H9 (cell line): Measurements from ENCODE around the gene CADPS2. TPM values are rescaled to one million over a fixed set of nuclear protein-coding genes. Genes with fewer than 3 reads are reported as not detected.

ENCODE experiments used
- DNase-seq: peaks from one replicate; pipeline ENCODE4 v3.0.0-alpha.2; 2017
- H2AFZ ChIP-seq: one replicate; pipeline ENCODE4 v1.6.1; 2013; ENCODE audit warnings: mild to moderate bottlenecking, low read length, control low read depth, moderate library complexity
- H2AK5ac ChIP-seq: 2 replicates; pipeline ENCODE4 v1.6.1; 2013; ENCODE audit warnings: low read length, control low read depth, mixed read lengths; ENCODE audit not compliant: insufficient read length
- H2BK120ac ChIP-seq: one replicate; pipeline ENCODE4 v1.6.1; 2013; ENCODE audit warnings: low read depth, mild to moderate bottlenecking, low read length, control low read depth, inconsistent platforms; ENCODE audit not compliant: poor library complexity, severe bottlenecking
- H2BK12ac ChIP-seq: 2 replicates; pipeline ENCODE4 v1.6.1; 2013; ENCODE audit warnings: low read length, control low read depth, mixed read lengths, low read depth; ENCODE audit not compliant: insufficient read length
- H2BK15ac ChIP-seq: 2 replicates; pipeline ENCODE4 v1.6.1; 2013; ENCODE audit warnings: low read depth, low read length, control low read depth
- H2BK20ac ChIP-seq: one replicate; pipeline ENCODE4 v1.6.1; 2013; ENCODE audit warnings: low read depth, mild to moderate bottlenecking, low read length, control low read depth, inconsistent platforms; ENCODE audit not compliant: poor library complexity, severe bottlenecking
- H2BK5ac ChIP-seq: 2 replicates; pipeline ENCODE4 v1.6.1; 2013; ENCODE audit warnings: low read length, control low read depth, mixed read lengths; ENCODE audit not compliant: insufficient read length
- H3K14ac ChIP-seq: 2 replicates; pipeline ENCODE4 v1.6.1; 2013; ENCODE audit warnings: low read length, control low read depth; ENCODE audit not compliant: insufficient read depth
- H3K18ac ChIP-seq: 2 replicates; pipeline ENCODE4 v1.6.1; 2013; ENCODE audit warnings: low read depth, mild to moderate bottlenecking, mixed read lengths, low read length, control low read depth; ENCODE audit not compliant: insufficient read length
- H3K23ac ChIP-seq: 2 replicates; pipeline ENCODE4 v1.6.1; 2013; ENCODE audit warnings: low read length, control low read depth, mixed read lengths, low read depth; ENCODE audit not compliant: insufficient read length
- H3K23me2 ChIP-seq: 2 replicates; pipeline ENCODE4 v1.6.1; 2013; ENCODE audit warnings: low read depth, mild to moderate bottlenecking, mixed read lengths, low read length, control low read depth; ENCODE audit not compliant: insufficient read length, poor library complexity, severe bottlenecking
- H3K27ac ChIP-seq: 2 replicates; pipeline ENCODE4 v1.5.1; 2013; ENCODE audit warnings: low read length, control low read depth, mixed read lengths, low read depth; ENCODE audit not compliant: insufficient read length
- H3K27me3 ChIP-seq: 2 replicates; pipeline ENCODE4 v1.6.1; 2013; ENCODE audit warnings: low read length, control low read depth, inconsistent platforms; ENCODE audit not compliant: insufficient read depth
- H3K4ac ChIP-seq: 2 replicates; pipeline ENCODE4 v1.6.1; 2013; ENCODE audit warnings: low read depth, mild to moderate bottlenecking, control low read depth, inconsistent platforms, low read length, moderate library complexity
- H3K4me1 ChIP-seq: 2 replicates; pipeline ENCODE4 v1.6.1; 2013; ENCODE audit warnings: low read length, control low read depth, inconsistent platforms; ENCODE audit not compliant: insufficient read depth
- H3K4me2 ChIP-seq: 2 replicates; pipeline ENCODE4 v1.6.1; 2013; ENCODE audit warnings: low read length, control low read depth, mixed read lengths; ENCODE audit not compliant: insufficient read length, insufficient read depth
- H3K56ac ChIP-seq: 2 replicates; pipeline ENCODE4 v1.6.1; 2013; ENCODE audit warnings: low read depth, mild to moderate bottlenecking, mixed read lengths, low read length, control low read depth; ENCODE audit not compliant: insufficient read length
- H3K79me1 ChIP-seq: 2 replicates; pipeline ENCODE4 v1.6.1; 2013; ENCODE audit warnings: low read depth, mild to moderate bottlenecking, moderate library complexity, low read length, control low read depth, inconsistent platforms; ENCODE audit not compliant: insufficient read depth, poor library complexity, severe bottlenecking
- H3K79me2 ChIP-seq: 2 replicates; pipeline ENCODE4 v1.6.1; 2013; ENCODE audit warnings: low read length, control low read depth, inconsistent platforms; ENCODE audit not compliant: insufficient read depth
- H3K9ac ChIP-seq: 2 replicates; pipeline ENCODE4 v1.6.1; 2013; ENCODE audit warnings: low read length, control low read depth, mixed read lengths; ENCODE audit not compliant: insufficient read length; ENCODE audit errors: extremely low read depth
- H3K9me3 ChIP-seq: one replicate; pipeline ENCODE4 v1.6.1; 2013; ENCODE audit warnings: low read depth, low read length, inconsistent platforms; ENCODE audit not compliant: control insufficient read depth
- H3T11ph ChIP-seq: one replicate; pipeline ENCODE4 v1.6.1; 2013; ENCODE audit warnings: mild to moderate bottlenecking, low read length, control low read depth, inconsistent platforms
- H4K20me1 ChIP-seq: one replicate; pipeline ENCODE4 v1.6.1; 2013; ENCODE audit not compliant: control insufficient read depth, insufficient read length, insufficient read depth
- H4K5ac ChIP-seq: 2 replicates; pipeline ENCODE4 v1.6.1; 2013; ENCODE audit warnings: low read depth, mild to moderate bottlenecking, mixed read lengths, low read length, control low read depth; ENCODE audit not compliant: insufficient read length
- H4K8ac ChIP-seq: replicated peaks from 2 replicates; pipeline ENCODE4 v1.6.1; 2013; ENCODE audit warnings: low read length, control low read depth, mixed read lengths, low read depth; ENCODE audit not compliant: insufficient read length
- H4K91ac ChIP-seq: 2 replicates; pipeline ENCODE4 v1.6.1; 2013; ENCODE audit warnings: low read depth, mild to moderate bottlenecking, moderate library complexity, mixed read lengths, low read length, control low read depth; ENCODE audit not compliant: insufficient read length
- H3K27ac Mint-ChIP-seq, 3 experiments: 2 replicates in 2 of 3; 3 replicates in 1 of 3; pipeline ENCODE4 v1.8.0; 2020 to 2021; ENCODE audit warnings: mixed read lengths in 3 of 3, mild to moderate bottlenecking in 1 of 3, moderate library complexity in 1 of 3
- H3K27me3 Mint-ChIP-seq: 2 replicates; pipeline ENCODE4 v1.8.0; 2021; ENCODE audit warnings: low read depth, mild to moderate bottlenecking, moderate library complexity, mixed read lengths
- H3K36me3 Mint-ChIP-seq, 3 experiments: 2 replicates in 2 of 3; 3 replicates in 1 of 3; pipeline ENCODE4 v1.8.0; 2020 to 2021; ENCODE audit warnings: low read depth in 3 of 3, mixed read lengths in 3 of 3; ENCODE audit not compliant: insufficient read depth in 1 of 3
- H3K4me1 Mint-ChIP-seq, 2 experiments: 2 replicates each; pipeline ENCODE4 v1.8.0; 2020; ENCODE audit warnings: mixed read lengths in 2 of 2
- H3K4me3 Mint-ChIP-seq, 2 experiments: 2 replicates in 1 of 2; 3 replicates in 1 of 2; pipeline ENCODE4 v1.8.0; 2020 to 2021; ENCODE audit warnings: mild to moderate bottlenecking in 2 of 2, mixed read lengths in 2 of 2, moderate library complexity in 1 of 2
- H3K9me3 Mint-ChIP-seq, 2 experiments: 2 replicates in 1 of 2; 3 replicates in 1 of 2; pipeline ENCODE4 v1.8.0; 2020; ENCODE audit warnings: mild to moderate bottlenecking in 2 of 2, mixed read lengths in 2 of 2, moderate library complexity in 1 of 2
- CTCF ChIP-seq: fragments of 200-600 bp; sonication (generic); conservative IDR thresholded peaks from 3 replicates; pipeline ENCODE4 v1.8.0; 2021; ENCODE audit warnings: antibody characterized with exemption, mild to moderate bottlenecking
- WGBS: extraction: QIAGEN DNeasy Blood & Tissue Kit; methylation state at CpG from one replicate; pipeline ENCODE4 v1.1.7; 2013; ENCODE audit warnings: missing lambda C conversion rate, low lambda C conversion rate, mixed read lengths; ENCODE audit not compliant: insufficient read length; ENCODE audit errors: extremely low coverage; 5-methylcytosine and 5-hydroxymethylcytosine counted together
- total RNA-seq: library from RNA; stranded (reverse); gene quantifications from 2 replicates; pipeline ENCODE4 v1.2.1, GENCODE V29; 2021

Gene CADPS2
- total RNA-seq, 1 experiment from 2014 or later: 7.1 TPM

GRCh38 chr7:122304996-122305421 is 581.3 kb downstream of the CADPS2 start:
- Histone ChIP-seq H3T11ph (no peak overlapping the region), H3K4me1 (peaks cover 4% of the 10 kb centered on the region; the same call in 1 of the 2 replicates), H3K23me2 (peaks cover 57% of the 10 kb centered on the region), H2BK12ac (no peak overlapping the region), H2BK120ac (no peak overlapping the region), H3K14ac (no peak overlapping the region), H2AFZ (no peak overlapping the region), H3K4ac (no peak overlapping the region), H3K79me2 (no peaks in the 10 kb centered on the region; the same call in 1 of the 2 replicates), H3K79me1 (no peaks in the 10 kb centered on the region), H4K91ac (no peak overlapping the region), H3K9ac (peak overlapping the region; percentile 5), H2BK15ac (no peak overlapping the region), H3K27ac (no peak overlapping the region), H3K9me3 (no peaks in the 10 kb centered on the region), H3K27me3 (peaks cover 35% of the 10 kb centered on the region; the same call in 1 of the 2 replicates), H3K23ac (no peak overlapping the region), H4K5ac (no peak overlapping the region), H3K4me2 (peak overlapping the region; percentile 71), H2AK5ac (no peak overlapping the region), H3K56ac (no peak overlapping the region), H4K8ac (no peak overlapping the region), H4K20me1 (no peaks in the 10 kb centered on the region), H2BK20ac (no peak overlapping the region), H2BK5ac (no peak overlapping the region), H3K18ac (no peak overlapping the region)
- Mint-ChIP-seq H3K27me3 (peaks cover 100% of the 10 kb centered on the region), H3K36me3 (peaks cover 19 to 83% (median 39%) of the 10 kb centered on the region in 3 experiments), H3K4me3 (peak overlapping the region; percentile 85 to 93), H3K4me1 (peaks cover 62 to 68% of the 10 kb centered on the region in 2 experiments), H3K9me3 (no peaks in the 10 kb centered on the region), H3K27ac (peak overlapping the region in 1 of 3 experiments; percentile 96; a peak in 3 of 7 replicates)
- TF ChIP-seq CTCF: no peak
- WGBS: no CpG with 5 or more reads among the region's 24 CpGs
- no peak for DNase-seq
